Femur (tissue), 1 donor: ENCODE data around the gene JPT1.
"Not testable (repeated sequence)": the region's sequence is repeated elsewhere in the genome, so short reads cannot be mapped to it uniquely, and the experiment has no call there.

ENCODE experiments used
- DNase-seq: peaks from one replicate; pipeline ENCODE4 v3.0.0-alpha.2; 2017

Gene JPT1

GRCh38 chr17:75155191-75155601 lies 884 bp upstream of the JPT1 start:
- no peak for DNase-seq

DNA sequence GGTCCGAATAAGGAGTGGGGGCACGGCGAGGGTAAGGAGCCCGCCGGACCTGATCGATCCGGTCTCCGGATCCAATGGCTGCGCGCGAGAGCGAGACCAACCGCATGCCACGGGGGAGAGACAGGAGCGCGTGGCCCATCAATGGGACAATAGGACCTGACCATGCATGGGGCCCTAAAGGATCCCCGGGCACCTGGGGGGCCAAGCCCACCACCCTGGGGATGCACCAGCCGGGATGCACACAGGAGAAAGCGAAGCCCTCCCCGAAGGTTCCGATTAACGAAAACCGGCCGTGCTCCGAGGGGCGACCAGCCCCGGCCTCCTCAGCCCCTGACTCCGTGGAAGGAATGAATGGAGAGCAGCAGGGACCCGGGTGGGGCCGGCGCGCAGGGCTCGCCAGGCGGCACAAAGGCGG lies 525 bp downstream of the JPT1 start:
- DNase-seq: no peak

- DNase-seq: peak; percentile 47
Observed at GRCh38 chr17:75152922-75153779, 1.2 kb downstream of the JPT1 start.

GRCh38 chr17:75152523-75152921 lies 1.8 kb downstream of the JPT1 start:
- DNase-seq: no peak

- no peak for DNase-seq
Observed at GRCh38 chr17:75151930-75152329, 2.4 kb downstream of the JPT1 start.

DNA sequence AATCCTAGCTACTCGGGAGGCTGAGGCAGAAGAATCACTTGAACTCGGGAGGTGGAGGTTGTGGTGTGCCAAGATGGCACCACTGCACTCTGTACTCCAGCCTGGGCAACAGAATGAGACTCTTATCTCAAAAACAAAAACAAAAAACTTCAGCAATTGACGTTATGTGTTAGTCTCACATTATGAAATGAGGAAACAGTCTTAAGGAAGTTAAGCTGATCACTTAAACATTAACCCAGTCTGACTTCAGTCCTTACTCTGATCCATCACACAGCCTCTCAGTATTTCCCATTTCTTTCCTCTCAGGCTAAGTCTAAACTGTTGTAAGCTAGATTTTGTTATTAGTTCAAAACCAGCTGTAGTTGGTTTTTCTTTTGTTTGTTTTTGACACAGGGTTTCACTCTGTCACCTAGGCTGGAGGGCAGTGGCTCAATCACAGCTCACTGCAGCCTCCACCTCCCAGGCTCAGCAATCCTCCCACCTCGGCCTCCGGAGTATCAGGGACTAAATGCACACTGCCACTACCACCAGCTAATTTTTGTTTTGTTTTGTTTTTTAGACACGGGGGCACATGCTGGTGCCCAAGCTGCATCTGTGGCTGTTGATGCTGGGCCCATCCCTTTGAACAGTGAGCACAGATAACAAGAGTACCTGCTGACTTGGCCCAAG lies 6.3 kb downstream of the JPT1 start:
- DNase-seq: no peak

DNA sequence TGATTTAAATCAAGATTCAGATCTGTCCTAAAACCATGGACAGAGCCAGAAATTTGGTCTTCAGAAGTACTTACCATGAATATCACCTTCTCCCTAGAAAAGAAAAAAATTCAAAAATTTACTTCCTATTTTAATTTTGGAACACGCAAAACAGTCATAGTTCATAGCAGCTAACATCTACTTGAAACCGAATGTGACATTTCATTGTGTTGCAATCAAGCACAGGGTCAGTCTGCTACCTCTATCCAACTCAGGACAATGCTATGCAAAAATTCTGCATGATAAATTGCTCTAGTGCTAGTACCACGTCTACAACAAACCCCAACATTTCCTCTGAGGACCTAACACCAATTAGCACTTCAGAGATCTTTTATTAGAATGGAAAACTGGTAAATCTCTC lies 7.7 kb downstream of the JPT1 start:
- DNase-seq: no peak

- no peak for DNase-seq
Observed at GRCh38 chr17:75144816-75145512, 9.3 kb downstream of the JPT1 start.

GRCh38 chr17:75142236-75142971 lies 11.9 kb downstream of the JPT1 start:
- DNase-seq: no peak

GRCh38 chr17:75138519-75138918 lies 15.8 kb downstream of the JPT1 start:
- no peak for DNase-seq

DNA sequence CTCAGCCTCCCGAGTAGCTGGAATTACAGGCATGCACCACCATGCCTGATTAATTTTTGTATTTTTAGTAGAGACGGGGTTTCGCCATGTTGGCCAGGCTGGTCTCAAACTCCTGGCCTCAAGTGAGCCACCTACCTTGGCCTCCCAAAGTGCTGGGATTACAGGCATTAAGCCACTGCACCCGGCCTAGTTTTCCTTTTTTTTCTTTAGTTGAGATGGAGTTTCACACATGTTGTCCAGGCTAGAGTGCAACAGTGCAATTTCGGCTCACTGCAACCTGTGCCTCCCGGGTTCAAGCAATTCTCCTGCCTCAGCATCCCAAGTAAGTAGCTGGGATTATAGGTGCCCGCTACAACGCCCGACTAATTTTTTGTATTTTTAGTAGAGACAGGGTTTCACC lies 16.6 kb downstream of the JPT1 start:
- not testable (repeated sequence) for DNase-seq

DNA sequence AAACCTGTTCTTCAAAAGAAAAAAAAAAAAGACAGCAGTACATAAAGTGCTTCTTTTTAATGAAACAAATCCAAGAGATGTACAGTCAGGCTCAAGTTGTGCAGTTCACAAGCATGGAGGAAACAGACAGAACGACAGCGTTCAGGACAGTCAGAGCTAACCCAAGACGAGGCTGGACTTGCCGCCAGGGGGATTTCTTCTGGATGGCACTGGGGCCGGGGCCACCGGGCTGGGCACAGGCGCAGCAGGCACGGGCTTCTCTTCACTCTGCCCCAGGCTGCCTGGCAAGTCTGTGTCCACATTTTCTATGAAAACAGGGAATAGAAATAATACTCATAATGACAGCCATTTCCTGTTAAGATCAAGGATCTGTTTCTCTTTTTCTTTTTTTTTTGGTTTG lies 18.4 kb downstream of the JPT1 start:
- DNase-seq: no peak

DNA sequence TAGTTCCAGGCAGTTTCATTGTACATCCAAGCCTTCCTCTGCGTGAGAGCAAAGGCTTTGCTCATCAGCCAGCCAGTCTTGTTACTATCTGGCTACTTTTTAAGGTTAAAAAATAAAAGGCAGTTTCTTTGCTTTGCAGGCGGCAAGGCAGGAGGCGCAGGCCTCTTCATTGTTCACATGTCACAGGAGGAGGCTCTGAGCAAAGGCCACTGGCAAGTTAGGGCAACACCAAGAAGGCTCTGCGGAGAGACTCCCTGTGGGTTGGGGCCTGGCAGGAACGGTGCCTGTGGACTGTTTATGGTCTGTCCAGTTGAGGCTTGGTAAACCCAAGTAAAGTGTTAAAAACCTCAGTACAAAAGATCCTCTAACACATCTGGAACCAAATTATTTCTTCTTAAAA lies 18.9 kb downstream of the JPT1 start:
- DNase-seq: no peak

DNA sequence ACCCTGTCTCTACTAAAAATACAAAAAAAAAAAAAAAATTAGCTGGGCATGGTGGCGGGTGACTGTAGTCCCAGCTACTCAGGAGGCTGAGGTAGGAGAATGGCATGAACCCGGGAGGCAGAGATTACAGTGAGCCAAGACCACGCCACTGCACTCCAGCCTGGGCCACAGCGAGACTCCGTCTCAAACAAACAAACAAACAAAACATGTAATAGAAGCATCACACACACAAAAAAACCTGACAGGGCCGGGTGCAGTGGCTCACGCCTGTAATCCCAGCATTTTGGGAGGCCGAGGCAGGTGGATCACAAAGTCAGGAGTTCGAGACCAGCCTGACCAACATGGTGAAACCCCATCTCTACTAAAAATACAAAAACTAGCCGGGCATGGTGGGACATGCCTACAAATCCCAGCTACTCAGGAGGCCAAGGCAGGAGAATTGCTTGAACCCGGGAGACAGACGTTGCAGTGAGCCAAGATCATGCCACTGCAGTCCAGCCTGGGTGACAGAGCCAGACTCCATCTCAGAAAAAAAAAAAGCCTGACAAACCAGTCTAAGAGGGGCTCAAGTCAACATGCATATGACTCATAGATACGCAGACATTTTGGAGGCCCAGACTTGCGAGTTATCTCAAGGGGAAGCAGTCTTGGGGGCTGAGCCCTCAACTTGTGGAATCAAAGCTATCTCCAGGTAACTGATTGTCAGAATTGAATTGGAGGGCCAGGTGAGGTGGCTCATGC lies 20.5 kb downstream of the JPT1 start:
- not testable (repeated sequence) for DNase-seq

DNA sequence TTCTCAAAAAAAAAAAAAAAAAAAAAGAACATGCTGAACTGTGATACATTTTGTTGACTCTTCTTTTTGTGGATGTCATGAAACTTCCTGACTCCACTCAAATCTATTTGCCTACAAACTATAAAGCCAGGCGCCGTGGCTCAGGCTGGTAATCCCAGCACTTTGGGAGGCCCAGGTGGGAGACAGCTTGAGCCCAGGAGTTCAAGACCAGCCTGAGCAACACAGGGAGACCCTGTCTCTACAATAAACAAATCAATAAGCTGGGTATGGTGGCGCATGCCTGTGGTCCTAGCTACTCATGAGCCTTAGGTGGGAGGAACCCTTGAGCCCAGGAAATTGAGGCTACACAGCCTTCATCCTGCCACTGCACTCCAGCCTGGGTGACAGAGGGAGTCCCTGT lies 21.3 kb downstream of the JPT1 start:
- no peak for DNase-seq

GRCh38 chr17:75132018-75133000 lies 22.0 kb downstream of the JPT1 start:
- DNase-seq: not testable (repeated sequence)

GRCh38 chr17:75131278-75132017 lies 22.9 kb downstream of the JPT1 start, which contains the start of gene NT5C:
NT5C (minus strand) TSS chr17:75131742; CDS start chr17:75131707, 35 bp downstream.
- peak; percentile 91 for DNase-seq

DNA sequence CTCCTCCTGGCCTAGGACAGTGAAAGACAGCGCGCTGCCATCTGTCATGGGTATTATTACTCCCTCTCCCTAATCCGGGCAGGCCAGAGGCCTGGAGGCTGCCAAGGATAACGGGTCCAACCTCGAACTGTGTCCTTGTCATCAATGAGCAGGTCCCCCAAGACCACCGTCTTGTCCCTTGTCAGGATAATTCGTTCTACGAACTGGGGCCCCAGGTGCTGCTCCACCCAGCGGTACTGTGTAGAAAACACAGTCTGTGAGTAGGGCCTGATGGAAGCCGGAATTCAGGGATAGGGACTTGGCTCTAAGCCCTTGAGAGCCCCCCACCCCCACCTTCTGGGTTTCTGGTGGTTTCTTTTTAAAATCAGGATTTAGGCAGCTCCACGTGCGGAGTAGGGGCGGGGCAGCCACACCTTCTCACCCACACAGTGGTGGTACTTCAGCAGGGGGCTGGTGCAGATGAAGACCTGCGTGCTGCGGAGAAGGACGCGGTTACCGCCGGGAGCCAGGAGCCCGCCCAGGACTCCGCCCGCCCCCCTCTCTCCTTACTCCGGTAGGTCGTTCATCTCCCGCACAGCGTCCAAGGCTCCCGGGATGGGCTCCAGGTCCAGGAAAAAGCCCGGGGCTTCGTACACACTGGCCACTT lies 23.6 kb downstream of the JPT1 start:
- DNase-seq: peak; percentile 75

GRCh38 chr17:75130059-75130631 lies 24.2 kb downstream of the JPT1 start:
- DNase-seq: no peak
